ENCODE measurements around the gene ANKRA2. TPM values are rescaled to one million over a fixed set of nuclear protein-coding genes. Genes with fewer than 3 reads are reported as not detected.
"Not testable (repeated sequence)": the region's sequence is repeated elsewhere in the genome, so short reads cannot be mapped to it uniquely, and the experiment has no call there.

Gene ANKRA2
- total and polyA plus RNA-seq, 7 donors: 5.0 to 12.2 (median 8.8) TPM

DNA sequence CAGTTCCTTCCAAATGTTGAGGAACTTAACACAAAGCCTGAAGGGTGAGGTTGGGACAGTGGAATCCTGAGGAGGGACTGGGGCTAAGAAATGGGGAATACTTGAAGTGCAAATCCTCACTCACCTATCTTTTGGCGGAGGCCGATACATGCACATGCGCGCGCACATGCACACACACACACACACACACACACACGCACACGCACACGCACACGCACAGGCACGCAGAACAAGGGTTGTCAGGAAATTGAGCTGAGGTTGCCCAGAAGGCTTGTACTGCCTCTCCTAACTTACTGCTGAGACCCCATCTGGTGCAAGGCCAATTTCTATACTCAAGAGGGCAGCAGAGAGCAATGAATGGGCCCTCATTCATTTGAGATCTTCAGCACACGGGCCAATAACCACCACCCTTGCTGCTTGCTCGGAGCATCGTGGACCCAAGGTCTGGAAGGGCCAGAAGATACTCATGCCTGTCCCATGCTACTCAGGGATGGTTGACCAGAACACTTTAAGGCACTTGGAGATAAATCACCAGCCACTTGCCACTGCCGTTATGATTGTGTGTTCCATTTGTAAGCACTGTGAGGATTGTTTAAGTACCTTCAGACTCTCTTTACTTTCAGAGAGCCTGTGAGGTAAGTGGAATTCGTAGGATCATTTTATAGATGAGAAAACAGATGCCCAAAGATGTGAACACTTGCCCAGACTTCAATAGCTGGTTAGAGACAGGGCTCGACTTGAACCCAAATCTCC lies 45.7 kb downstream of the ANKRA2 start:
- Histone ChIP-seq H3K27me3 (ENCODE audit: insufficient read depth in 3 of 3, low read length in 2 of 3) (no peaks in the 10 kb centered on the region), H3K36me3 (ENCODE audit: insufficient read depth in 1 of 2, low read depth in 1 of 2) (no peaks in the 10 kb centered on the region), H3K27ac (no peak overlapping the region), H3K4me3 (no peak overlapping the region), H3K4me1 (no peaks in the 10 kb centered on the region), H3K9me3 (no peaks in the 10 kb centered on the region)
- peak; percentile 68 to 96 (median 88) for ATAC-seq
- TF ChIP-seq, protein P1, sequence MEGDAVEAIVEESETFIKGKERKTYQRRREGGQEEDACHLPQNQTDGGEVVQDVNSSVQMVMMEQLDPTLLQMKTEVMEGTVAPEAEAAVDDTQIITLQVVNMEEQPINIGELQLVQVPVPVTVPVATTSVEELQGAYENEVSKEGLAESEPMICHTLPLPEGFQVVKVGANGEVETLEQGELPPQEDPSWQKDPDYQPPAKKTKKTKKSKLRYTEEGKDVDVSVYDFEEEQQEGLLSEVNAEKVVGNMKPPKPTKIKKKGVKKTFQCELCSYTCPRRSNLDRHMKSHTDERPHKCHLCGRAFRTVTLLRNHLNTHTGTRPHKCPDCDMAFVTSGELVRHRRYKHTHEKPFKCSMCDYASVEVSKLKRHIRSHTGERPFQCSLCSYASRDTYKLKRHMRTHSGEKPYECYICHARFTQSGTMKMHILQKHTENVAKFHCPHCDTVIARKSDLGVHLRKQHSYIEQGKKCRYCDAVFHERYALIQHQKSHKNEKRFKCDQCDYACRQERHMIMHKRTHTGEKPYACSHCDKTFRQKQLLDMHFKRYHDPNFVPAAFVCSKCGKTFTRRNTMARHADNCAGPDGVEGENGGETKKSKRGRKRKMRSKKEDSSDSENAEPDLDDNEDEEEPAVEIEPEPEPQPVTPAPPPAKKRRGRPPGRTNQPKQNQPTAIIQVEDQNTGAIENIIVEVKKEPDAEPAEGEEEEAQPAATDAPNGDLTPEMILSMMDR (IDR thresholded peaks at IDR 0.05): peak; percentile 67
- intact Hi-C loops (cut with DNase I): loop anchor here in 1 of 2 donors (2.0 kb wide), 1 partner anchor 15 kb away; no protein-coding TSS in a partner anchor
- DNase-seq: peak; percentile 24 to 52
- WGBS, 3 donors: 14 to 18% (median 16%) methylated on average over 16 of the region's 16 CpGs

DNA sequence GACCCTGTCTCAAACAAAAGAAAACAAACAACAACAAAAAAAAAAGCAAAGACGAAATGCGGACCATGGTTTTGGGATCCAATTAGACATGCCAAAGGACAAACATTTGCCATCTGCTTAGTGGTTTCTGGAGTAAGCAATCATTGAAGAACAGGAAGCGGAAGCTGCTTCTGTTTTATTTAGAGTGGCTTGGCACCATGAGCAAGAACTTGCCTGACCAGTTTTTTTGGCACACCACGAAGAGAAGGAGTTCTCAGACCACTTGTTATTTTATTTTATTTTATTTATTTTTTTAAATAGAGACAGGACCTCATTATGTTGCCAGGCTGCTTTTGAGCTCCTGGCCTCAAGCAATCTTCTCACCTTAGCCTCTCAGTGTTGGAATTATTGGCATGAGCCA lies 50.2 kb downstream of the ANKRA2 start:
- intact Hi-C loops (cut with DNase I): no loop called here
- Histone ChIP-seq H3K27me3 (ENCODE audit: insufficient read depth in 3 of 3, low read length in 2 of 3) (no peaks in the 10 kb centered on the region), H3K27ac (no peak overlapping the region), H3K4me1 (no peaks in the 10 kb centered on the region), H3K36me3 (ENCODE audit: insufficient read depth in 1 of 2, low read depth in 1 of 2) (no peaks in the 10 kb centered on the region), H3K4me3 (no peak overlapping the region), H3K9me3 (no peaks in the 10 kb centered on the region)
- TF ChIP-seq, protein P1 (IDR thresholded peaks at IDR 0.05): no peak
- ATAC-seq (no peak), DNase-seq (no peak)
- 54 to 67% (median 63%) methylated on average over 4 of the region's 4 CpGs for WGBS, 3 donors

DNA sequence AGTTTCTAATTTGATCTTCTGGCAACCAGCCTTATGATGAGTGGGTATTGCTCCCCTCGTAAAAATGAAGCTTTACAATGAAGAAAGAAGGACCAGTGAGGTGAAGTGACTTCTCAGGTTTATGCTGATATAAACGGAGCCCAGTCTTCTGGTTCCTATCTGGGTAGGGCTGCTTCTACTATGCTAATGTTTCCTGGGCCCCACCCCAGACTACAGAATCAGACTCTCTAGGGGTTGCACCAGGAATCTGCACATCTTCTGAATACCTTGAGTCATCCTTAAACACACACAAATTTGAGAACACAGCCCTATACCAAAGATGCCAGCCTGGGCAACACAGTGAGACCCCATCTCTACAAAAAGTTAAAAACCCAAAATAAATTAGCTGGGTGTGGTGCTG lies 51.0 kb downstream of the ANKRA2 start:
- no peaks in the 10 kb centered on the region for H3K9me3 ChIP-seq
- DNase-seq (no peak), ATAC-seq (no peak)
- no peak overlapping the region for H3K27ac ChIP-seq
- H3K4me3 ChIP-seq: no peak overlapping the region
- intact Hi-C loops (cut with DNase I): no loop called here
- TF ChIP-seq, protein P1 (IDR thresholded peaks at IDR 0.05): no peak
- WGBS, 3 donors: 58 to 68% (median 65%) methylated on average over 2 of the region's 2 CpGs
- no peaks in the 10 kb centered on the region for H3K4me1 ChIP-seq
- H3K36me3 ChIP-seq (ENCODE audit: insufficient read depth in 1 of 2, low read depth in 1 of 2): no peaks in the 10 kb centered on the region
- no peaks in the 10 kb centered on the region for H3K27me3 ChIP-seq (ENCODE audit: insufficient read depth in 3 of 3, low read length in 2 of 3)

DNA sequence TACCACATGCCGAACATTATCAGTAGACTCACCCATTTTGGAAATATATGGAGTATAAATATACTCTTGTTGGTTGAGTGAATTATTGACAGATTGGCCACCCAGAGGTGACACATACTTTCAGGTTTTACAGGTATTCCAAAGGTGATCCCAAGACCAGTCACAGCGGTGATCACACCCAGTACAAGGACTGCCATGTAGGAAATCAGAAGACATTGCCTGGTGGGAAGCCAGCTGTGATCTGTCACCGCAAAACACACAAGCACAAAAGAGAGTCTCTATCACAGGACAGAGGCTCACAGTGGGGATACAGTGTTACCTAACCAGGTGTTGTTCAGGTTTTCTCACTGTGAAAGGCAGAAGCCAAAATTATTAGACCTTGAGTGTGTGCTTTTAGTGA lies 51.4 kb downstream of the ANKRA2 start:
- Histone ChIP-seq H3K4me1 (no peaks in the 10 kb centered on the region), H3K27me3 (ENCODE audit: insufficient read depth in 3 of 3, low read length in 2 of 3) (no peaks in the 10 kb centered on the region), H3K36me3 (ENCODE audit: insufficient read depth in 1 of 2, low read depth in 1 of 2) (no peaks in the 10 kb centered on the region), H3K4me3 (no peak overlapping the region), H3K9me3 (no peaks in the 10 kb centered on the region), H3K27ac (no peak overlapping the region)
- TF ChIP-seq, protein P1 (IDR thresholded peaks at IDR 0.05): no peak
- WGBS, 3 donors: 60 to 93% (median 90%) methylated on average over 3 of the region's 3 CpGs
- DNase-seq (no peak), ATAC-seq (no peak)
- intact Hi-C loops (cut with DNase I): no loop called here

DNA sequence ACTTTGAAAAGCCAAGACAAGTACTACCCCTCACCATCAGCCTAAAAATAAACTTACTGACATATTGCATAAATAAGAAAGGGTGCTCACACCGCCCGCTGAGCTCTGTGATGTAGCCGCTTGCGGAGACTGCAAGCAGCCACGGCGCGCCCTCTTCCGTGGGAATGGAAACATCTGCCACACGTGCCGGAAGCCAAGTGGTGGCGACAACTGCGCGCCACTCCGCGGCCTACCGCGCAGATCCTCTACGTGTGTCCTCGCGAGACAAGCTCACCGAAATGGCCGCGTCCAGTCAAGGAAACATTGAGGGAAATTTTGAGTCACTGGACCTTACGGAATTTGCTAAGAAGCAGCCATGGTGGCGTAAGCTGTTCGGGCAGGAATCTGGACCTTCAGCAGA lies 56.9 kb downstream of the ANKRA2 start:
- peak in 3 of 4 donors; percentile 39 to 75 (median 64) for ATAC-seq
- peaks cover 4 to 34% of the 10 kb centered on the region in 2 donors for H3K36me3 ChIP-seq (ENCODE audit: insufficient read depth in 1 of 2, low read depth in 1 of 2)
- DNase-seq; H3K27ac ChIP-seq; H3K4me3 ChIP-seq; H3K4me1 ChIP-seq; H3K27me3 ChIP-seq (ENCODE audit: insufficient read depth in 3 of 3, low read length in 2 of 3); H3K9me3 ChIP-seq: not testable (repeated sequence)
- intact Hi-C loops (cut with DNase I): loop anchor here in 1 of 2 donors (10.0 kb wide), 1 partner anchor 56 kb away; the partner anchor contains the start of genes ANKRA2 and UTP15
- WGBS, 3 donors: 97 to 98% (median 97%) methylated on average over 26 of the region's 26 CpGs
